CD4-positive, alpha-beta T cell treated with Interleukin-21 for 1 hour (primary cell): ENCODE results near the gene ST3GAL4.

ENCODE experiments used
- DNase-seq: peaks from one replicate; pipeline ENCODE4 v3.0.0-alpha.2; 2020

Gene ST3GAL4

DNA sequence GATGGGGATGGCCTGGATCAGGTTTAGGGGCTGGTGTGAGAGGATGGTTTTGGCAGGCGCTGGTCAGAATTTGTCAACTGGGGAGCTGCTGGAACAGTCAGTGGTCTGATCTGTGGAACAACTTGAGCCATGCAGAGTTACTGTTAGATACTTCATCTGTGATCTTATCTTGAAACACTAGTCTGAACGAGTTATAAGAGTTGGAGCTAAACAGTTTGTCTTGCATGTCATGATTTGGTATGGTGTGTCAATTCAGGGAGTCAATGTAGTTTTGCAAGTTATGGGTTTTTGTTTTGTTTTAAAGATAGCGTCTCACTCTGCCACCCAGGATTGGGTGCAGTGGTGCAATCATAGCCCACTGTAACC lies 54.1 kb downstream of the ST3GAL4 start:
- no peak for DNase-seq

DNA sequence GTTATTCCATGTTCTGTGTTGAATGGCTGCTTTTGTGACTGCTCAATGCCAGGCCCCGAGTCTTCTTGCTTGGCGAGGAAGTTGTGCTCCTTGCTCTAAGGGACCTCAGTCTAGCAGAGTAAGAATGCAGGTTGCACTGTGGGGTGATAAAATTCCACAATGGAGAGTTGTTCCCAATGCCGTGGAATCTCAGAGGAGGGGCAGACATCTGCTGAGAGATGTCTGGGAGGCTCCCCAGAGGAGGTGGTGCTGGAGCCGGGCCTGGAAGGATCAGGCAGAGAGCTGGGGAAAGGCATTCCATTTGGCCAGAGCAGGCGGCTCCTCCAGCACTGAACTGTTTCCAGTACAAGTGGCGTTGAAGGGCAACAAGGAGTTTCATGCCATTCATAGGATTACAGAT lies 55.2 kb downstream of the ST3GAL4 start:
- DNase-seq = no peak

DNA sequence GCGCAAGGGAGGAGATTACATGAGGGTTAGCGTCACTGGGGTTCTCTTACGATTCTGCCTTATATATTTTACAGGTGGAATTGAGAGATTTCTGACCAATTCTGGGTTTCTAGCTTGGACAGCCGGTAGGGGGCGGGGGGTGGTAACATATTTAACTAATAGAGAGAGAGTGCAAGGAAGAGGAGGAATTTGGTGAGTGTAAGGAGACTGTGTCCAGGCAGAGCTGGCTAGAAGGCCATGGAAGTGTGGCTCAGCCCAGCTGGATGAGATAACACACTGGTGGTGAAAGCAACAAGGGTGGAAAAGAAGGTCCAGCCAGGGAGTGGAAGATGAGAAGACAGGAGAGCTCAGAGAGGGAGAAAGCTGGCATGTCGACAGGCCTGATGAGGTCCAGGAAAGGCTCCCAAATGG lies 56.5 kb downstream of the ST3GAL4 start:
- no peak for DNase-seq

DNA sequence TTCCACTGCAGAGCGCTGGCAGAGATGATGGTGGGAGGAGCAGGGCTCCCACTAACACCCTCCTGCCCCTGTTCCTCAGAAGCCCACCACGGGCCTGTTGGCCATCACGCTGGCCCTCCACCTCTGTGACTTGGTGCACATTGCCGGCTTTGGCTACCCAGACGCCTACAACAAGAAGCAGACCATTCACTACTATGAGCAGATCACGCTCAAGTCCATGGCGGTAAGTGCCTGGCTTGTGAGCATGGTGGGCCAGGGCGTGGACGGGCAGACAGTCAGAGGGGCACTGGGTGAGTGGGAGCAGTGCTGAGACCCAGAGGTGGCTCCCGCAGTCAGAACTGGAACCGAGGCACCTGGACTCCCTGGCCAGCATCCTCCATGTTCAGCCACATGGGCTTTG lies 57.9 kb downstream of the ST3GAL4 start:
- no peak for DNase-seq

DNA sequence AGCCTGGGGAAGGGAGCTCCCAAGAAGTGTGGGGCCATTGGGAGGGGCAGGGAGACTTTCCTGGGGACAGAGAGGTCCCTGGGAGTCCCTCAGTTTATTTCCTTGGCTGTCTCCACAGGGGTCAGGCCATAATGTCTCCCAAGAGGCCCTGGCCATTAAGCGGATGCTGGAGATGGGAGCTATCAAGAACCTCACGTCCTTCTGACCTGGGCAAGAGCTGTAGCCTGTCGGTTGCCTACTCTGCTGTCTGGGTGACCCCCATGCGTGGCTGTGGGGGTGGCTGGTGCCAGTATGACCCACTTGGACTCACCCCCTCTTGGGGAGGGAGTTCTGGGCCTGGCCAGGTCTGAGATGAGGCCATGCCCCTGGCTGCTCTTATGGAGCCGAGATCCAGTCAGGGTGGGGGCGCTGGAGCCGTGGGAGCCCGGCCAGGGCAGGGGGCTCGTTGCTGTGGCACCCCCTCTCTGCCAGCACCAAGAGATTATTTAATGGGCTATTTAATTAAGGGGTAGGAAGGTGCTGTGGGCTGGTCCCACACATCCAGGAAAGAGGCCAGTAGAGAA lies 58.4 kb downstream of the ST3GAL4 start:
- DNase-seq = no peak

DNA sequence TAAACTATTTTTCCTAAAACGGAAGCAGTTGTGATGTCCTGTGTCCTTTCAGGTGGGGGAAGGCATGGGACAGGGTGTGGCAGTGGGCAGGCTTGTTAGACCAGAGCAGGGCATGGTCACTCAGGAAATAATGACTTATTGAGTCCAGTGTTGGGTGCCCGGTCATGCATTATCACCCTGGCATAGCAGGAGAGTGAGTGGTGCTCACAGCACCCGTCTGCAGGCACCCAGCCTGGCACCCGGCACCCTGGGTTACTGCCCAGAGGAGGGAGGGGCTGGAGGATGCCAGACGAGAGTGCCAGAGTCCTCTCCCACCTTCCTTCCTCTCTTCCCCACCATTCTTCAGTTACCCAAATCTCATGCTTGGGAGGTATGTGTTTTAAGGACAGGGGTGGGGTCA lies 59.1 kb downstream of the ST3GAL4 start:
- no peak for DNase-seq

DNA sequence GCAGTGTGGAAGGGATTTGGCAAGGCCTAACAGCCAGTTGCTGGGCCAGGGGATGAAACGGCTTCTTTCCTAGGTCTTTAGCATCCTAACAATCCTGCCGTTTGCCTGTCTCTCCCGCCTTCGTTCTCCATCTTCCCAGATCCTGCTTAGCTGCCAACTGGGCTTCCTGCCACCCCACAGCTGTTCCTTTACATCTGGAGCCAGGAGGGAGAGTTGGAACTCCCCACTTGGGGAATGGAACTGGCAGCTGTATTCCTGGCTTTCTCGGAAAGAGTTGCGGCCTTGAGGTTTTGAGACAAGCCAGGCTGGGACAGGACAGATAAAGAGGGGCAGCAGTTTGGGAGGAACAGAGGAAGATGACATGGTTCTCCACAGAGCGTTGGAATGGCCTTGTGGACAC lies 59.6 kb downstream of the ST3GAL4 start:
- DNase-seq = no peak

DNA sequence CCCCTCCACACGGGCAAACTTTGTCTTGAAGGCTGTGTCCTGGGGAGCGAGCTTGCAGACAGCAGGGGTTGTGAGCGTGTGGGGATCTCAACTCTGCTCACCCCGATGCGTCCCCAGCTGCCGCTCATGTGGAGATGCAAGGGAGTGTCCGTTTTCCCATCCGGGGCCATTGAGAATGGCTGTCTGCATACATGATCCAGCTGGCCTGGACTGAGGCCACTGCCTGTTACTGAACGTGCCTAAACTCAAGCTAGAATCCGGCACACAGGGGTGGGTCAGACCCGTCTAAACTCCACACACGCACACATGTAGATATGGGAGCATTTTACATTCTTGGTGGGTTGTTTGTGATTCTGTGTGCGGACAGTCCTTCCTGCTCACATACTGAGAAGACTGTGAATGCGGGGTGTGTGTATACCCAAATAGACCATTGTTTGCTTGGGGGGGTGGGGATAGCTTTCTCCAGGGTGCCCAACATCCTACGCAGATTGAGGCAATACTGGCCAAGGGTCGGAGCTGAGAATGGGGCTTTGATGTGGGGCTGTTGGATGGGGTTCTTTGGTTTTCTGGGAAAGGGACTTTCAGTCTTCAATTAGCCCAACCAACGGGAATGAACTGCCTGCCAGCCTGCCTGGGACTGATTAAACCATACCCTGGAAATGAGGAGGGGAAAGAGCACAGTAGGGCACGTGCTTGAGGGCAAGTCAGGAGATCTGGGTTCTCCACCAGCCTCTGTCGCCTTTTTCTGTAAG lies 60.4 kb downstream of the ST3GAL4 start:
- no peak for DNase-seq

DNA sequence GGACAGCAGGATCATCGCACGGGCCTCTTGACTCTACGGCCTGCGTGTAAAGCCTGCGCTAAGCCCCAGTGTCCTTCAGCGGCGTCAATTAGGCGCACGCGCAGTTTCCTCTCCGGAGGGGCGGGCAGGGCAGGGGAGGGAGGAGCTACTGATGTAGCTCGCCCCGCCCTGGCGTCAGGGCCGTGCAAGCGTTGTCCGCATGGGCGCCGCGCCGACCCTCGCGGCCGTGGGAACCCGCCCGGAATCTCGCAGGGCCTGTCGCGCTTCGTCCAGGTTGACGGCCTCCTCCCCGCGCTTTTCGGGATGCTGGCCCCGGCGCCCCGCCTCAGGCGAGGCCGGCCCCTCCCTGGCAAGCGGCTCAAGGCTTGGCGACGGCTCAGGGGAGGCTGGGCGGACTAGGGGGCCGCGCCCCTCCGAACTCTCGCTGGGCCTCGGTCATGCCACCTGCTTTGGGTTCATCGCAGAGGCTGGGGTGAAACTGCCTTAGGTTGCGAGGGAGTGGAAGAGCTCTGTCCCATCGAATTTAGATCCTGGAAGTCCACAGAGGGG lies 61.1 kb downstream of the ST3GAL4 start:
- peak; percentile 75 for DNase-seq

DNA sequence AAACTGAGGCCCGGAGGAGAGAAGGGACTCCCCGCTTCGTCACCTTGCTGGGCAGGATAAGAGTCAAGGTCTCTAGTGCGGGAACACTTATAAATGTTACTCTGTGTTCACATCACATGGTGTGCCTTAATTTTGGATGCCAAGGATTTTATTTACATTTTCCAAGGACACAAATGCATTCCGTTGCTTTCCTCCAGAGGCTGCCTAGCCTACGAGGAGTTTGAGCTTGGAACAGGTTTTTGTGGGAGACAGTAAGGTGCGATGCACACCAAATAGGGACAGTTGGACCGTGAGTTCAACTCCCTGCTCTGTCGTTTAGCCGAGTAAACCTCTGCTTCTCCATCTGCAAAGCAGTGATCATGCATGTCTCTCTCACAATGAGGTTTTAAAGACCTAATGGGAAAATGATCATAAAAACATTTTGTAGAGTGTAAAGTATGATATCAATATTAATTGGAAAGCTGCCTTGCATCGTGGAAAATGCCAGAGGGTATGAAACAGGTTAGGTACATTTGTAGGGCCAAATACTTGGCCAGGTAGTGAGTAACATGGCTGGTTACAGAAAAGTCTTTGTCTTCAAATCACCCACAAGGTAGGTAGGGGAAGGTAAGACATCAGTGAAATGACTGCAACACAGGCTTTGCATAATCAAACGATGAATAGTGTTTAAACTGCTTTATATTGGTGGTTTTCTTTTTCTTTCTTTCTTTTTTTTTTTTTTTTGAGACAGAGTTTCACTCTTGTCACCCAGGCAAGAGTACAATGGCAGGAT lies 61.8 kb downstream of the ST3GAL4 start:
- no peak for DNase-seq

DNA sequence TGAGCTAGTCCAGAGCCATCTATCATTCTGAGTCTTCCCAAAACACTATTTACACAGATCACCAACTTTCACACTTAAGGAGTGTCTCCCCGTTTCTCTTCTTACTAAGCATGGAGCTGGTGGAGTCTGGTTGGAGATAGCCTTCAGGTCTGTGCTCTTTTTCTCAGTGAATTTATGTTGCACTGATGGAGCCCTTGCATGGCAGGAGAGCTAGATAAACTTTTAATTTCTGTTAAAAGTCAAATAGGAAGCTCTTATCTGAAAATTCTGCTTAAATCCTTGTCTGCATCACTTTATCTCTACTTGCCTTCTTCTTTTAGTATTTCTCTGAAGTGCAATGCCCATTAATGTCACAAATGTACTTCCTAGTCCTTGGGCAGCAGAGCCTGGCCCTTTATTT lies 63.4 kb downstream of the ST3GAL4 start:
- DNase-seq = no peak

DNA sequence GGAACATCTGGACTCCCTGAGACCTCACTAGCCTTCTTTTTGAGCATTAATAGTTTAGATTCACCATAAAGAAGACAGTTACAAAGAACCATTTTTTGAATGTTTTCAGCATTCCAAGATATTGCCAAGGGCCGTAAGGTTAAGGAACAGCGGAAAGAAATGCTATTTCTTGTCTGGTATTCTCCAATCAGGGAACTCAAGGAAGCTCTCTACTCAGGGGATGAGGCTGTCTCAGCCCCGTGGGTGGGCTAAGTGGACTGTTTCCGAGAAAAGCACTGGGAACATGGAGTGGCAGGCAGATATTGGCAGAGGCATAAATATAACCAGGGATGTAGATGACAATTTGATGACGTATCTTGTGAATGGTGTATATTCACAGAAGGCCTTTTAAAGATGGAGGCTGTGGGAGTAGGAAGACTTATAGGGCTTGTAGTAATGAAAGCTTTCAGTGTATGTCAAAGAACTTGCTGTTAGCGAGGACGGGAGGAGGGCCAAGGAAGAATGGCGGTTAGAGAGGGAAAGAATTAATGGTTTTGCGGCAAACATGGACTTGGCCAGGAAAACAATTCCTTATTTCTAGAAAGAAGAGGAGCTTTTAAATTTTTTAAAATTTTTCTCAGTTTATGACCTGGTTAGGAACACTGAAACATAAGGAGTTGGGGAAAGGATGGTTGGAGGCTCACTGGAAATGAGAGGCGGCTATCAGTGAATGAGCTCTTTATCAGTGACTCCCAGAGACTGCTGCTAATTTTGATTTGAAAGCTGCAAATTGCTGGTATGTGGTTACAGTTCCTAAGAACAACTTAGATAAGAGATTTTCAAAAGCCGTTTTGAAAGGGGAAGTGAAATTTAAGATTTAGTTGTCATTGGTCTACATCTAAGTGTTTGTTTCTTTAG lies 64.6 kb downstream of the ST3GAL4 start:
- DNase-seq = no peak

DNA sequence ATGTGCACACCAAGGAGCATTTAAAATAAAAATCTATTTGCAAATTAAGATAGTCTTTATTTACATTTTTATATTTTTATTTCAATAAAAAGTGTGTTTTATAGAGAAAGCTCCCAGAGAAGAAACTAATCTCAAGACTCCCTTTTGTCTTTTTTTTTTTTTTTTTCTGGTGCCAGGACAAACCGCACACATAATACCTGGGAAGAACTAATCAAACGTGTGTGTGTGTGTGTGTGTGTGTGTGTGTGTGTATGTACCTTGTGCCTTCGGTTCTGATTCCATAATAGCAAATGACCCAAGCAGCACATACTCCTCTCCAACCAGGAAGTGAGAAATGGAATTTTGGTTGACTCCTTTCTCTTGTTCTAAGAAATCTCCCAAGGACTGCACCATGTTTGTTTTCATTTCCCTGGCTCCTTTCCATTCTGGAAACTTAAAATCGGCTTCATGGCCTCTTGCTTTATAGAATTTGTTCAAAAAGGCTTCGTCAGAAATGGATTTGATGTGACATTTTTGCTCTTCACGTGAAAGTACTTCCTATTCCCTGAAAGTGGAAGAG lies 65.3 kb downstream of the ST3GAL4 start:
- no peak for DNase-seq

DNA sequence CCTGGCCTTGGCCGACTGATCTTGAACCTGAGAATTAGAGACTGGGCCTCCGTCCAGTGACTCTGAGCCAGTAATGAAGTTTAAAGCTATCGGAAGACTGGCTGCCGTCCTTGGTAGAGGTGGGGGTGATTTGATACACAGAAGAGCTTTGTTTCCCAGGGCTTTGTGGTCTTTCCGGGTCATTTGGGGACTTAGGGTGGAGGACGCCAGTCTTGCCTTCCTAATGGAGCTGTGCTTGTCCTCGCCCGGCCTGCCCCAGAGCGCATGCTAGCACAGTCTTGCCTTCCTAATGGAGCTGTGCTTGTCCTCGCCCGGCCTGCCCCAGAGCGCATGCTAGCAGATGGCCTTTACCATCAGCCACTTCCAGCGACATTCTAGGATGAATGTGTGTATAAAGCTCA lies 65.8 kb downstream of the ST3GAL4 start:
- DNase-seq = no peak

DNA sequence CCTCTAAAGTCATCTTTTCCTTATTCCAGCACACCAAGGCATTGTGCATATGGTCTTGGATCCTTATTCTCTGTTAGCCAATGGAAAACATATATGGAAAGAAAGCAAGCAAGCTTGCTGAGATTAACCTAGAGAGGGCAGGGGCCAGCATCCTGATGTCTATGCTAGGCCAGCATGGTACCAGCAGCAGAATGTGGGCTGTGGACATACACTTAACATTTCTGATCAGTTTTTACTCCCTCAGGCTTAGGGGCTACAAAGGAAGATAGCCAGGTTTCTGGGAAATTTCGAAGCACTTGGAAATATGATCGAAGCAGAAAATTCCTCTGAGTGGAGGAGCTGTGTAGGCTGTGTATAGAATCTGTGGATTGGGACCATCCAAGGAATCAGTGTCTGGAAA lies 67.0 kb downstream of the ST3GAL4 start:
- no peak for DNase-seq

DNA sequence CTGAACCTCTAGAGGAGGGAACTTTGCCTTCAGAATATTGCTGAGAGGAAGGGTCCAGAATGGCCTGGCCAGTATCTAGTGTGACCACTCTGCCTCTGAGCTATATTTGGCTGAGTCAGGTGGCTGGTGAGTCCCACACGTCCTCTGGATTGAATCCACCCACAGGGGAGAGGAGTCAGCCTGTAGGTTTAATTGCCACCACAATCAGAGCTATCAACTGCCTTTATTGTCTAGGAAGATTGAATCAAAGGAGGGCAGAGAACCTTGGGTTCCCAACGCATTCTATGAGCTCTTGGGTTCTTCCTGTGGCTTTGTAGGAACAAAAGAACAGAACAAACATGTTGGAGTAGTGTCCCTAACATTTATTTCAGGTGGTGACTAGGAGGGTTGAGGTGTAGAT lies 67.7 kb downstream of the ST3GAL4 start:
- DNase-seq = no peak

DNA sequence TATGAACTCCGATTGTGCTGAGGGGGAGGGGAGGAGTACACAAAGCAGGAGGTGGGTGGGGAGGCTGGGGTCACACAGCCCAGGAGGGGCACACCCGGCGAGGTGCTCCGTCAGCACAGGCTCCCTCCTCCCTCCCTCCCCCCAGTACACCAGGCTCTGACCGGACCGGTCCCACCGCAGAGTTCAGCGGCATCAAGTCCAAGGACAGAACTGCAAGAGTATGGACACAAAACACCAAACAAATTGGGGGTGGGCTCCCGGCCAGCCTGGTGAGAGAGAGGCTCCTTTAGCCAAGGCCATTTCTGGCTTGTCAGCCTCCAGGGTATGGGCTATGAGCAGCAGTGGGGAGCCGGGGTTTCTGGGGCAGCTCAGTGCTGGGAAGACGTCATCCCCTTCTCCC lies 68.3 kb downstream of the ST3GAL4 start:
- no peak for DNase-seq

DNA sequence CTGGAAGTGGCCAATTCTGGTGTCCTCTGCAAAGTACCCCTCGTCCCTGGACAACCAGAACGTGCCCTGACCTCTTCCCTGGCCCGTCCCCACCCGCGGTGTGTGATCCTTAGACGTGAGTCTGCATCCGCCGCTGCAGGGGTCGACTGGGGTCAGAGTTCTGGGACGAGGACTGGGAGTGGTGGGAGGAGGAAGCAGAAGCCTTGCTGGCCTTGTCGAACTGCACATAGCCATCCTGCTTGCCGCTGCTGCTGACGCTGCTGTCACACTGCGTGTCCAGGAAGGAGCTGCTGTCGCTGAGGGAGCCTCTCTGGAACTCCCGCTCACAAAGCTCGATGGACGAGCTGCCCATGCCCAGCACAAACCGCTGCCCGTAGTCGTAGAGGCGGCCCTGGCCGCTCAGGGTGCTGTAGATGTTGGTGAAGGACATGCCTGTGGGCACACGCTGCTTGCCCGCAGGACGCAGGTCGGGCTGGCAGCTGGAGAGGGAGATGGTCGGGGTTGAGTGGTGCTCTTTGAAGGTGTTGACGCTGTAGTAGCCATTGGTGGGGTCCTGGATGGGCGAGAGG lies 69.1 kb downstream of the ST3GAL4 start:
- DNase-seq = no peak

DNA sequence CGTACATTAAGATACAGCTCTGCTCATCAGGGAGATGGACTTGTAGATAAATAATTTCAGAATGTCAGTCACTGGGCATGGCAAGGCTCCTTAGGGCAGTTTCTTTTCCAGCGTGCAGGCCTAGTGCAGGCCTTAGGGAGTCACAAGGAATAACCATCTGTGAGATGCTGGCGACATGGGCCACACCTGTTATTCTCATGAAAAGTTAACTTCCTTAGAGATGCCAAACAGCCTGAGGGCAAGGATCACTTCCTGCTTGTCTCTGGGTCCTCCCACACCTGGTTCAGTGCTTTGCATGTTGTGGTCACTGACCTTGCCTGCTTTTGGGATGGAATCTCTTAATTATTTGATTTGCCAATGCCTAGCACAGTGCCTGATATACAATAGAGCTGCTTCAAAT lies 70.6 kb downstream of the ST3GAL4 start:
- no peak for DNase-seq

DNA sequence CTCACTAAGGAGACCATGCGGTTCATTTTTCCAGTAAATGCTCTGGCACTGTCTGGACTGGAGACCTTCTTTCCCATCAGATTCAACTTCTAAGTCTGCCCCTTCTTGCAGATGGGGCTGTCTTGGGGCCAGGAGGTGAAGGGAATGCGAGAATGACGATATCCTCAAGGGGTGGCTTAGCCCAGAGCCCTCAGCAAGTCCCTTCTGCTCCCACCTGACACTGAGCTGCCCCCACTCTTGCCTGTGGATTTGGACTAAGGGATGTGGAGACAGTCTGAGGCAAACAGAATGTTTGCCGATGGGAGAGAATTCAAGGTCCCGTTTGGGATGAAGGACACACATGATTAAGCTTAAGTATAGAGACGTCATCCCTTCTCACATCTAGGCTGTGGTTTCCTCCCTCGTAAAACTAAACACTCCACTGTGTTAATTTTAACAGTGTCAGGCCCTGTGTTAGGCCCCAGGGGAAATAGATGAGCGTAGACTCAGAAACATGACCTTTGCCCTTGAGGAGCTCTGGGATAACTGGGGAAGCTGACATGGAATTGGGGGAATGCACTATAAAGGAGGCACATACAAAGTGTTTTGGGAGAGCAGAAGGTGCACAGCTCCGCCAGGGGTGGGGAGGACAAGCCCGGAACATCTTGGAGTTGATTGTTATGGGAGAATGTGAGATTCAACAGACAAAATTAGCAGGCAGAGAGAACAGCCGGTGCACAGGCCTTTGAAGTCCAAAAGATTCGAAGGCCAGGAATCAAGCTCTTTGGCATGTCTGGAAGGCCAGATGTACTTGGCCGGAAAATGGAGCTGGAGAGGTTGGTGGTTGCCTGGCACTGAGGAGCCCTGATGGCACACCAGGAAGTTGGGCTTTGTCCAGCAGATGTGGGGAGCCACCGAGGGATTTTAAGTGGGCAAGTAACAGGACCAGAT lies 71.6 kb downstream of the ST3GAL4 start:
- DNase-seq = no peak
